HEK293 (cell line): ENCODE data around the gene PDIA5.

Experiments used
- CTCF ChIA-PET: fragments of 350-600 bp; formaldehyde crosslinking; extraction: SDS; loops from one replicate; lab custom pipeline; 2021; ENCODE audit warnings: antibody characterized with exemption; lab: Yijun Ruan, JAX
- POLR2A ChIA-PET: fragments of 300-600 bp; formaldehyde crosslinking; extraction: SDS; loops from one replicate; lab custom pipeline; 2020; ENCODE audit warnings: antibody characterized with exemption, inconsistent platforms; lab: Yijun Ruan, JAX
- H3K27ac ChIP-seq: fragments of 200-500 bp; sonication (Bioruptor generic); 2 replicates; pipeline ENCODE4 v1.5.1; 2014; ENCODE audit warnings: low read depth, low read length, control low read depth, inconsistent platforms; ENCODE audit errors: extremely low read depth
- H3K36me3 ChIP-seq, 2 experiments: fragments of 200-500 bp in 1 of 2; sonication (Bioruptor generic) in 1 of 2; 1 replicate in 1 of 2; 2 replicates in 1 of 2; pipeline ENCODE4 v1.5.1; 2014 to 2017; ENCODE audit warnings: inconsistent platforms in 2 of 2, low read length in 2 of 2; ENCODE audit not compliant: control insufficient read depth in 2 of 2, insufficient read depth in 1 of 2
- H3K4me1 ChIP-seq: fragments of 200-500 bp; sonication (Bioruptor generic); 2 replicates; pipeline ENCODE4 v1.5.1; 2014; ENCODE audit warnings: mild to moderate bottlenecking, low read length, inconsistent platforms; ENCODE audit not compliant: control insufficient read depth, insufficient read depth
- H3K4me3 ChIP-seq: 2 replicates; pipeline ENCODE4 v1.5.1; 2011; ENCODE audit warnings: low read depth, mild to moderate bottlenecking, control low read depth, low read length, moderate library complexity
- H3K9me3 ChIP-seq: fragments of 200-500 bp; sonication (Bioruptor generic); 2 replicates; pipeline ENCODE4 v1.5.1; 2014; ENCODE audit warnings: low read depth, low read length, inconsistent platforms; ENCODE audit not compliant: control insufficient read depth, insufficient read depth
- BCL11A ChIP-seq: fragments of 450-650 bp; formaldehyde crosslinking; IDR thresholded peaks from 2 replicates; pipeline ENCODE4 v1.5.1; 2016; ENCODE audit warnings: low read depth, missing biosample characterization, missing genetic modification characterization
- BCL11B ChIP-seq: fragments of 450-650 bp; formaldehyde crosslinking; IDR thresholded peaks from 2 replicates; pipeline ENCODE4 v1.5.1; 2016; ENCODE audit warnings: low read depth, missing biosample characterization, missing genetic modification characterization
- FEZF1 ChIP-seq: fragments of 450-650 bp; formaldehyde crosslinking; IDR thresholded peaks from 2 replicates; pipeline ENCODE4 v1.5.1; 2016; ENCODE audit warnings: missing biosample characterization, missing genetic modification characterization
- IKZF3 ChIP-seq: fragments of 450-650 bp; IDR thresholded peaks from 2 replicates; pipeline ENCODE4 v1.5.0; 2018; ENCODE audit warnings: missing biosample characterization, mild to moderate bottlenecking, missing genetic modification characterization, moderate library complexity
- MZF1 ChIP-seq: fragments of 450-650 bp; formaldehyde crosslinking; IDR thresholded peaks from 2 replicates; pipeline ENCODE4 v1.5.1; 2017; ENCODE audit warnings: missing biosample characterization, missing genetic modification characterization, borderline replicate concordance
- SP7 ChIP-seq: fragments of 450-650 bp; formaldehyde crosslinking; IDR thresholded peaks from 2 replicates; pipeline ENCODE4 v1.5.1; 2016; ENCODE audit warnings: missing biosample characterization, missing genetic modification characterization
- ZBTB1 ChIP-seq: fragments of 450-650 bp; formaldehyde crosslinking; IDR thresholded peaks from 2 replicates; pipeline ENCODE4 v1.5.1; 2016; ENCODE audit warnings: missing biosample characterization, missing genetic modification characterization
- ZBTB17 ChIP-seq: fragments of 450-650 bp; formaldehyde crosslinking; IDR thresholded peaks from 2 replicates; pipeline ENCODE4 v1.5.1; 2016; ENCODE audit warnings: missing biosample characterization, missing genetic modification characterization
- ZBTB21 ChIP-seq: fragments of 450-650 bp; formaldehyde crosslinking; IDR thresholded peaks from 2 replicates; pipeline ENCODE4 v1.5.1; 2017; ENCODE audit warnings: missing biosample characterization, missing genetic modification characterization
- ZBTB8A ChIP-seq: fragments of 450-650 bp; formaldehyde crosslinking; IDR thresholded peaks from 2 replicates; pipeline ENCODE4 v1.5.1; 2016; ENCODE audit warnings: missing biosample characterization, missing genetic modification characterization
- ZEB2 ChIP-seq: fragments of 450-650 bp; formaldehyde crosslinking; IDR thresholded peaks from 2 replicates; pipeline ENCODE4 v1.5.1; 2016; ENCODE audit warnings: missing biosample characterization, missing genetic modification characterization
- ZNF114 ChIP-seq: fragments of 450-650 bp; formaldehyde crosslinking; IDR thresholded peaks from 2 replicates; pipeline ENCODE4 v1.5.0; 2017; ENCODE audit warnings: missing biosample characterization, missing genetic modification characterization
- ZNF121 ChIP-seq: fragments of 450-650 bp; formaldehyde crosslinking; IDR thresholded peaks from 2 replicates; pipeline ENCODE4 v1.5.1; 2016; ENCODE audit warnings: missing biosample characterization, missing genetic modification characterization
- ZNF274 ChIP-seq, 2 experiments: fragments of 200-500 bp in 1 of 2; fragments of 450-650 bp in 1 of 2; sonication (Bioruptor generic) in 1 of 2; formaldehyde crosslinking in 1 of 2; IDR thresholded peaks; 2 replicates each; pipeline versions ENCODE4 v1.5.1 to v1.6.1; 2014 to 2016; ENCODE audit warnings: borderline replicate concordance in 1 of 2, inconsistent platforms in 1 of 2, low read length in 1 of 2, missing biosample characterization in 1 of 2, missing genetic modification characterization in 1 of 2
- ZNF292 ChIP-seq: fragments of 450-650 bp; formaldehyde crosslinking; IDR thresholded peaks from 2 replicates; pipeline ENCODE4 v1.5.1; 2016; ENCODE audit warnings: low read depth, missing biosample characterization, missing genetic modification characterization, borderline replicate concordance
- ZNF302 ChIP-seq: fragments of 450-650 bp; formaldehyde crosslinking; IDR thresholded peaks from 2 replicates; pipeline ENCODE4 v1.5.1; 2016; ENCODE audit warnings: missing biosample characterization, missing genetic modification characterization, low read depth
- ZNF335 ChIP-seq: fragments of 450-650 bp; formaldehyde crosslinking; conservative IDR thresholded peaks from 2 replicates; pipeline ENCODE4 v1.5.1; 2016; ENCODE audit warnings: missing biosample characterization, missing genetic modification characterization
- ZNF341 ChIP-seq: fragments of 450-650 bp; formaldehyde crosslinking; IDR thresholded peaks from 2 replicates; pipeline ENCODE4; 2016; ENCODE audit warnings: low read depth, missing biosample characterization, missing genetic modification characterization
- ZNF394 ChIP-seq: fragments of 450-650 bp; formaldehyde crosslinking; IDR thresholded peaks from 2 replicates; pipeline ENCODE4 v1.5.1; 2016; ENCODE audit warnings: missing biosample characterization, missing genetic modification characterization, mild to moderate bottlenecking, moderate library complexity, borderline replicate concordance
- ZNF416 ChIP-seq: fragments of 450-650 bp; formaldehyde crosslinking; IDR thresholded peaks from 2 replicates; pipeline ENCODE4 v1.5.1; 2016; ENCODE audit warnings: missing biosample characterization, missing genetic modification characterization
- ZNF433 ChIP-seq: fragments of 450-650 bp; formaldehyde crosslinking; IDR thresholded peaks from 2 replicates; pipeline ENCODE4 v1.5.1; 2016; ENCODE audit warnings: missing biosample characterization, missing genetic modification characterization, low read depth
- ZNF555 ChIP-seq: fragments of 450-650 bp; formaldehyde crosslinking; conservative IDR thresholded peaks from 2 replicates; pipeline ENCODE4 v1.5.1; 2017; ENCODE audit warnings: missing biosample characterization, mild to moderate bottlenecking, missing genetic modification characterization, inconsistent platforms
- ZNF621 ChIP-seq: fragments of 450-650 bp; formaldehyde crosslinking; IDR thresholded peaks from 2 replicates; pipeline ENCODE4 v1.5.1; 2017; ENCODE audit warnings: missing biosample characterization, missing genetic modification characterization
- ZNF830 ChIP-seq: fragments of 450-650 bp; IDR thresholded peaks from 2 replicates; pipeline ENCODE4 v1.5.0; 2018; ENCODE audit warnings: missing biosample characterization, missing genetic modification characterization, low read depth, mild to moderate bottlenecking, moderate library complexity
- TF ChIP-seq, protein P1 (sequence below): fragments of 450-650 bp; formaldehyde crosslinking; IDR thresholded peaks from 2 replicates; pipeline ENCODE4 v1.5.1; 2016; ENCODE audit warnings: missing biosample characterization, missing genetic modification characterization
- TF ChIP-seq, protein P2 (sequence below): fragments of 450-650 bp; formaldehyde crosslinking; IDR thresholded peaks from 2 replicates; pipeline ENCODE4 v1.5.0; 2017; ENCODE audit warnings: missing biosample characterization, missing genetic modification characterization, borderline replicate concordance
- TF ChIP-seq, protein P3 (sequence below): fragments of 450-650 bp; formaldehyde crosslinking; IDR thresholded peaks from 2 replicates; pipeline ENCODE4 v1.5.1; 2016; ENCODE audit warnings: missing biosample characterization, missing genetic modification characterization

PDIA5 gene

DNA sequence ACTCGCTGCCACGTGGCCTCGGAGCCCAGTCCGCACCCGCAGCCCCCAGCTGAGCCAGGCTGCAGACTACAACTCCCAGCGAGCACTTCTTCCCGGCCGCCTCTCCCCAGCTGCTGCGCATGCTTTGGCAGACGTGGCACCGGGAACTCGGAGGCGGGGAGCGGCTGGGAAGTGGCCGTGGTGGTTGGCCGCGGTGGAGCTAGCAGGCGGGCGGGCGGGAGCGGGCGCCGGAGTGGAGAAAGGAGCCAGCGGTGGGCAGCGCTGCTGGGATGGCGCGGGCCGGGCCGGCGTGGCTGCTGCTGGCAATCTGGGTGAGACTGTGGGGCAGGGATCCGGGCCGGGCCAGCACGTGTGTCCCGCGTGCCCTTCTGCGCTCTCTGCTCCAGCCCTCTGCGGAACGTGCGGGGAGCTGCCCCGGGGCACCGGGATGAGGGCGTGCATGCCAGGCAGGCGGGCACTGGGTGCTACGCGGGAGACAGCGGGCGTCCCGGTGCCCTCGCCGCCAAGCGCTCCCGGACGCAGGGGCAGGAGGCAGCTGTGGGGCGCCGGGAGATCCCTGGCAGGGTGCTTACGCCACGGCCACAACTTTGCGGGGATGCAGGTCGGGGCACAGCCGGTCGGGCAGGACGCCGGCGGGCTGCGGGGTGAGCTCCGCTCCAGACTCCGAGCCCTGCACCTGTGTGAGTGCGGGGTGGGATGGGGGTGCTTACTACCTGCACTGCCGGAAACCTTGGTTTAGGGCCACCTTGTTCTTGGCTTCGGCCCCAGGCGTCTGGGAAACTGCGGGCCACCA, at the start of gene PDIA5 (continued):
- TF ChIP-seq, protein P1, sequence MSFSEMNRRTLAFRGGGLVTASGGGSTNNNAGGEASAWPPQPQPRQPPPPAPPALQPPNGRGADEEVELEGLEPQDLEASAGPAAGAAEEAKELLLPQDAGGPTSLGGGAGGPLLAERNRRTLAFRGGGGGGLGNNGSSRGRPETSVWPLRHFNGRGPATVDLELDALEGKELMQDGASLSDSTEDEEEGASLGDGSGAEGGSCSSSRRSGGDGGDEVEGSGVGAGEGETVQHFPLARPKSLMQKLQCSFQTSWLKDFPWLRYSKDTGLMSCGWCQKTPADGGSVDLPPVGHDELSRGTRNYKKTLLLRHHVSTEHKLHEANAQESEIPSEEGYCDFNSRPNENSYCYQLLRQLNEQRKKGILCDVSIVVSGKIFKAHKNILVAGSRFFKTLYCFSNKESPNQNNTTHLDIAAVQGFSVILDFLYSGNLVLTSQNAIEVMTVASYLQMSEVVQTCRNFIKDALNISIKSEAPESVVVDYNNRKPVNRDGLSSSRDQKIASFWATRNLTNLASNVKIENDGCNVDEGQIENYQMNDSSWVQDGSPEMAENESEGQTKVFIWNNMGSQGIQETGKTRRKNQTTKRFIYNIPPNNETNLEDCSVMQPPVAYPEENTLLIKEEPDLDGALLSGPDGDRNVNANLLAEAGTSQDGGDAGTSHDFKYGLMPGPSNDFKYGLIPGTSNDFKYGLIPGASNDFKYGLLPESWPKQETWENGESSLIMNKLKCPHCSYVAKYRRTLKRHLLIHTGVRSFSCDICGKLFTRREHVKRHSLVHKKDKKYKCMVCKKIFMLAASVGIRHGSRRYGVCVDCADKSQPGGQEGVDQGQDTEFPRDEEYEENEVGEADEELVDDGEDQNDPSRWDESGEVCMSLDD (tag by site-specific recombination) = no peak
- TF ChIP-seq ZEB2 (tag by site-specific recombination) (no peak), SP7 (no peak; the same call in 1 of the 2 replicates), ZBTB17 (tag by site-specific recombination) (peak; percentile 22), MZF1 (tag by site-specific recombination) (peak; percentile 52; the same call in 1 of the 2 replicates), BCL11A (no peak), ZBTB8A (tag by site-specific recombination) (peak; percentile 97), ZNF335 (tag by site-specific recombination) (peak; percentile 73), ZNF394 (no peak; the same call in 1 of the 2 replicates), ZNF274 (IDR thresholded peaks at IDR 0.05; ENCODE audit: low read length) (no peak), ZNF274 (tag by site-specific recombination; IDR thresholded peaks at IDR 0.05; ENCODE audit: borderline replicate concordance) (no peak), ZNF433 (tag by site-specific recombination) (no peak), ZNF555 (tag by site-specific recombination) (no peak), ZNF416 (tag by site-specific recombination) (no peak)

DNA sequence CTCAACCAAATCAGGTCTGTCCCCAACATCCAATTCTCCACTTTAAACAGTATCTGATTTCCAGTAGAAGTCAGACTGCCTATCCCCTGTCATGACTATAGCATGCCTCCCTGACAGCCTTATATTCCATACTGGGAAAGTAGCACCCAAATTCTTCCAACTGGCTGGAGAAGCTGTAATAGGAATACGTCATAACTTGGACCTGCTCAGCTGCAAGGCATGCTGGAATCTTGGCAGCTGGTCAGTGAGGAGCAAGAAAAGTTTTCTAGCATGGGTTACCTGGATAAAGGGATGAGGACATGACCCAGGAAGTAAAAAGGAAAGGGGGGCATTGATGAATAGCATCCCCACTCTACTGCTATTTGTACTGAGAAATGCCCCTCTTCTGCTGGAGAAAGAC, 48.1 kb upstream of the PDIA5 start:
- Histone ChIP-seq H3K36me3 (no peaks in the 10 kb centered on the region), H3K4me3 (no peak overlapping the region), H3K9me3 (no peaks in the 10 kb centered on the region), H3K4me1 (peaks cover 3% of the 10 kb centered on the region; the same call in 1 of the 2 replicates), H3K27ac (no peak overlapping the region)
- ChIA-PET POLR2A (no interaction called here), CTCF (interaction anchor here (1.9 kb wide), 1 partner anchor 10 kb away, joined by 16 read pairs; the partner anchor contains the start of gene SEMA5B)
- no peak for TF ChIP-seq ZNF341 (tag by site-specific recombination)
- TF ChIP-seq, protein P2, sequence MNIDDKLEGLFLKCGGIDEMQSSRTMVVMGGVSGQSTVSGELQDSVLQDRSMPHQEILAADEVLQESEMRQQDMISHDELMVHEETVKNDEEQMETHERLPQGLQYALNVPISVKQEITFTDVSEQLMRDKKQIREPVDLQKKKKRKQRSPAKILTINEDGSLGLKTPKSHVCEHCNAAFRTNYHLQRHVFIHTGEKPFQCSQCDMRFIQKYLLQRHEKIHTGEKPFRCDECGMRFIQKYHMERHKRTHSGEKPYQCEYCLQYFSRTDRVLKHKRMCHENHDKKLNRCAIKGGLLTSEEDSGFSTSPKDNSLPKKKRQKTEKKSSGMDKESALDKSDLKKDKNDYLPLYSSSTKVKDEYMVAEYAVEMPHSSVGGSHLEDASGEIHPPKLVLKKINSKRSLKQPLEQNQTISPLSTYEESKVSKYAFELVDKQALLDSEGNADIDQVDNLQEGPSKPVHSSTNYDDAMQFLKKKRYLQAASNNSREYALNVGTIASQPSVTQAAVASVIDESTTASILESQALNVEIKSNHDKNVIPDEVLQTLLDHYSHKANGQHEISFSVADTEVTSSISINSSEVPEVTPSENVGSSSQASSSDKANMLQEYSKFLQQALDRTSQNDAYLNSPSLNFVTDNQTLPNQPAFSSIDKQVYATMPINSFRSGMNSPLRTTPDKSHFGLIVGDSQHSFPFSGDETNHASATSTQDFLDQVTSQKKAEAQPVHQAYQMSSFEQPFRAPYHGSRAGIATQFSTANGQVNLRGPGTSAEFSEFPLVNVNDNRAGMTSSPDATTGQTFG (tag by site-specific recombination) = no peak
- no peak for TF ChIP-seq ZBTB21 (tag by site-specific recombination)
- TF ChIP-seq FEZF1 = no peak
- no peak for TF ChIP-seq ZNF121
- no peak for TF ChIP-seq ZNF621
- TF ChIP-seq BCL11B = no peak
- TF ChIP-seq IKZF3 (tag by site-specific recombination) = no peak
- TF ChIP-seq ZBTB1 (tag by site-specific recombination) = no peak
- TF ChIP-seq, protein P3, sequence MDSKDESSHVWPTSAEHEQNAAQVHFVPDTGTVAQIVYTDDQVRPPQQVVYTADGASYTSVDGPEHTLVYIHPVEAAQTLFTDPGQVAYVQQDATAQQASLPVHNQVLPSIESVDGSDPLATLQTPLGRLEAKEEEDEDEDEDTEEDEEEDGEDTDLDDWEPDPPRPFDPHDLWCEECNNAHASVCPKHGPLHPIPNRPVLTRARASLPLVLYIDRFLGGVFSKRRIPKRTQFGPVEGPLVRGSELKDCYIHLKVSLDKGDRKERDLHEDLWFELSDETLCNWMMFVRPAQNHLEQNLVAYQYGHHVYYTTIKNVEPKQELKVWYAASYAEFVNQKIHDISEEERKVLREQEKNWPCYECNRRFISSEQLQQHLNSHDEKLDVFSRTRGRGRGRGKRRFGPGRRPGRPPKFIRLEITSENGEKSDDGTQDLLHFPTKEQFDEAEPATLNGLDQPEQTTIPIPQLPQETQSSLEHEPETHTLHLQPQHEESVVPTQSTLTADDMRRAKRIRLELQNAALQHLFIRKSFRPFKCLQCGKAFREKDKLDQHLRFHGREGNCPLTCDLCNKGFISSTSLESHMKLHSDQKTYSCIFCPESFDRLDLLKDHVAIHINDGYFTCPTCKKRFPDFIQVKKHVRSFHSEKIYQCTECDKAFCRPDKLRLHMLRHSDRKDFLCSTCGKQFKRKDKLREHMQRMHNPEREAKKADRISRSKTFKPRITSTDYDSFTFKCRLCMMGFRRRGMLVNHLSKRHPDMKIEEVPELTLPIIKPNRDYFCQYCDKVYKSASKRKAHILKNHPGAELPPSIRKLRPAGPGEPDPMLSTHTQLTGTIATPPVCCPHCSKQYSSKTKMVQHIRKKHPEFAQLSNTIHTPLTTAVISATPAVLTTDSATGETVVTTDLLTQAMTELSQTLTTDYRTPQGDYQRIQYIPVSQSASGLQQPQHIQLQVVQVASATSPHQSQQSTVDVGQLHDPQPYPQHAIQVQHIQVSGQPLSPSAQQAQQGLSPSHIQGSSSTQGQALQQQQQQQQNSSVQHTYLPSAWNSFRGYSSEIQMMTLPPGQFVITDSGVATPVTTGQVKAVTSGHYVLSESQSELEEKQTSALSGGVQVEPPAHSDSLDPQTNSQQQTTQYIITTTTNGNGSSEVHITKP (tag by site-specific recombination) = no peak
- TF ChIP-seq ZNF830 (tag by site-specific recombination) = no peak
- TF ChIP-seq ZNF302 (tag by site-specific recombination) = no peak
- no peak for TF ChIP-seq ZNF292 (tag by site-specific recombination)
- TF ChIP-seq ZNF114 = no peak
